ENCODE data around the gene MBP. TPM values are rescaled to one million over a fixed set of nuclear protein-coding genes. Genes with fewer than 3 reads are reported as not detected.

MBP gene
- polyA plus RNA-seq, 3 donors from 2014 or later = 187 to 403 (median 297) TPM

- H3K27ac Mint-ChIP-seq = peak overlapping the region; percentile 94 to 98 (median 97)
- H3K4me1 Mint-ChIP-seq = peaks cover 99 to 100% of the 10 kb centered on the region in 2 donors
- H3K27me3 Mint-ChIP-seq (ENCODE audit: low read depth in 3 of 3) = peaks cover 4 to 22% (median 9%) of the 10 kb centered on the region in 3 donors
- H3K36me3 Mint-ChIP-seq = peaks cover 7 to 15% (median 7%) of the 10 kb centered on the region in 3 donors
- H3K4me3 Mint-ChIP-seq = peak overlapping the region; percentile 75 to 100 (median 87)
- H3K9me3 Mint-ChIP-seq = no peaks in the 10 kb centered on the region
- no peak for DNase-seq
Measured at GRCh38 chr18:77123320-77124231, 9.0 kb downstream of the MBP start.

- peaks cover 8 to 17% (median 12%) of the 10 kb centered on the region in 3 donors for H3K36me3 Mint-ChIP-seq
- peaks cover 1 to 23% (median 5%) of the 10 kb centered on the region in 3 donors for H3K27me3 Mint-ChIP-seq (ENCODE audit: low read depth in 3 of 3)
- H3K9me3 Mint-ChIP-seq = no peaks in the 10 kb centered on the region
- peaks cover 93 to 96% of the 10 kb centered on the region in 2 donors for H3K4me1 Mint-ChIP-seq
- peak overlapping the region; percentile 94 to 98 (median 97) for H3K27ac Mint-ChIP-seq
- H3K4me3 Mint-ChIP-seq = peak overlapping the region; percentile 65 to 100 (median 71)
- DNase-seq = no peak
Measured at GRCh38 chr18:77121523-77121922, 11.1 kb downstream of the MBP start.

- H3K9me3 Mint-ChIP-seq = no peaks in the 10 kb centered on the region
- H3K27me3 Mint-ChIP-seq (ENCODE audit: low read depth in 3 of 3) = peaks cover 1 to 25% (median 8%) of the 10 kb centered on the region in 3 donors
- H3K4me3 Mint-ChIP-seq = peak overlapping the region; percentile 62 to 100 (median 72)
- H3K36me3 Mint-ChIP-seq = peaks cover 8 to 17% (median 12%) of the 10 kb centered on the region in 3 donors
- H3K27ac Mint-ChIP-seq = peak overlapping the region; percentile 94 to 98 (median 96)
- no peak for DNase-seq
- H3K4me1 Mint-ChIP-seq = peaks cover 93 to 96% of the 10 kb centered on the region in 2 donors
Measured at GRCh38 chr18:77119851-77120491, 12.6 kb downstream of the MBP start.

- peaks cover 93 to 96% of the 10 kb centered on the region in 2 donors for H3K4me1 Mint-ChIP-seq
- no peaks in the 10 kb centered on the region for H3K9me3 Mint-ChIP-seq
- H3K36me3 Mint-ChIP-seq = peaks cover 8 to 18% (median 12%) of the 10 kb centered on the region in 3 donors
Measured at GRCh38 chr18:77119101-77119850, 13.3 kb downstream of the MBP start.

GRCh38 chr18:77118256-77119090, 14.1 kb downstream of the MBP start:
- H3K4me3 Mint-ChIP-seq = peak overlapping the region; percentile 62 to 81 (median 72)
- H3K9me3 Mint-ChIP-seq = no peaks in the 10 kb centered on the region
- H3K4me1 Mint-ChIP-seq = peaks cover 93 to 96% of the 10 kb centered on the region in 2 donors
- peak overlapping the region; percentile 94 to 98 (median 96) for H3K27ac Mint-ChIP-seq
- no peak for DNase-seq
- H3K36me3 Mint-ChIP-seq = peaks cover 9 to 23% (median 12%) of the 10 kb centered on the region in 3 donors
- peaks cover 0 to 24% (median 11%) of the 10 kb centered on the region in 3 donors for H3K27me3 Mint-ChIP-seq (ENCODE audit: low read depth in 3 of 3)

More at GRCh38 chr18:77119101-77119850, 13.3 kb downstream of the MBP start:
- Mint-ChIP-seq H3K27me3 (ENCODE audit: low read depth in 3 of 3) (peaks cover 0 to 26% (median 11%) of the 10 kb centered on the region in 3 donors), H3K4me3 (peak overlapping the region; percentile 62 to 81 (median 72)), H3K27ac (peak overlapping the region; percentile 94 to 98 (median 96))
- no peak for DNase-seq

GRCh38 chr18:77116201-77117080, 16.1 kb downstream of the MBP start:
- H3K9me3 Mint-ChIP-seq = no peaks in the 10 kb centered on the region

GRCh38 chr18:77115192-77115953, 17.2 kb downstream of the MBP start:
- H3K9me3 Mint-ChIP-seq = no peaks in the 10 kb centered on the region
- H3K4me3 Mint-ChIP-seq = peak overlapping the region; percentile 67 to 84 (median 74)
- no peak for DNase-seq

More at GRCh38 chr18:77116201-77117080, 16.1 kb downstream of the MBP start:
- peaks cover 18 to 34% (median 19%) of the 10 kb centered on the region in 3 donors for H3K36me3 Mint-ChIP-seq
- H3K27ac Mint-ChIP-seq = peak overlapping the region; percentile 86 to 100 (median 96)
- DNase-seq = no peak
- H3K4me3 Mint-ChIP-seq = peak overlapping the region; percentile 52 to 71 (median 57)
- peaks cover 93 to 96% of the 10 kb centered on the region in 2 donors for H3K4me1 Mint-ChIP-seq
- peaks cover 3 to 31% (median 14%) of the 10 kb centered on the region in 3 donors for H3K27me3 Mint-ChIP-seq (ENCODE audit: low read depth in 3 of 3)

GRCh38 chr18:77114415-77115191, 18.0 kb downstream of the MBP start:
- peaks cover 19 to 42% (median 21%) of the 10 kb centered on the region in 3 donors for H3K36me3 Mint-ChIP-seq
- peaks cover 3 to 35% (median 17%) of the 10 kb centered on the region in 3 donors for H3K27me3 Mint-ChIP-seq (ENCODE audit: low read depth in 3 of 3)
- no peaks in the 10 kb centered on the region for H3K9me3 Mint-ChIP-seq
- H3K4me1 Mint-ChIP-seq = peaks cover 95 to 96% of the 10 kb centered on the region in 2 donors
- DNase-seq = peak; percentile 77 to 79 (median 77)
- H3K27ac Mint-ChIP-seq = peak overlapping the region; percentile 97 to 100 (median 98)
- peak overlapping the region; percentile 67 to 84 (median 74) for H3K4me3 Mint-ChIP-seq

More at GRCh38 chr18:77115192-77115953, 17.2 kb downstream of the MBP start:
- Mint-ChIP-seq H3K4me1 (peaks cover 94 to 96% of the 10 kb centered on the region in 2 donors), H3K27me3 (ENCODE audit: low read depth in 3 of 3) (peaks cover 3 to 35% (median 17%) of the 10 kb centered on the region in 3 donors), H3K36me3 (peaks cover 17 to 38% (median 19%) of the 10 kb centered on the region in 3 donors), H3K27ac (peak overlapping the region; percentile 97 to 100 (median 98))

GRCh38 chr18:77114152-77114414, 18.5 kb downstream of the MBP start:
- H3K36me3 Mint-ChIP-seq = peaks cover 19 to 45% (median 21%) of the 10 kb centered on the region in 3 donors
- peaks cover 95 to 96% of the 10 kb centered on the region in 2 donors for H3K4me1 Mint-ChIP-seq
- no peak for DNase-seq
- peak overlapping the region; percentile 67 to 84 (median 74) for H3K4me3 Mint-ChIP-seq
- H3K9me3 Mint-ChIP-seq = no peaks in the 10 kb centered on the region
- H3K27me3 Mint-ChIP-seq (ENCODE audit: low read depth in 3 of 3) = peaks cover 3 to 35% (median 17%) of the 10 kb centered on the region in 3 donors
- peak overlapping the region; percentile 97 to 100 (median 98) for H3K27ac Mint-ChIP-seq

GRCh38 chr18:77113361-77114151, 19.0 kb downstream of the MBP start:
- Mint-ChIP-seq H3K9me3 (no peaks in the 10 kb centered on the region), H3K36me3 (peaks cover 15 to 43% (median 17%) of the 10 kb centered on the region in 3 donors), H3K4me3 (peak overlapping the region; percentile 68 to 84 (median 83)), H3K27ac (peak overlapping the region; percentile 97 to 100 (median 98)), H3K27me3 (ENCODE audit: low read depth in 3 of 3) (peaks cover 3 to 32% (median 17%) of the 10 kb centered on the region in 3 donors), H3K4me1 (peaks cover 95 to 96% of the 10 kb centered on the region in 2 donors)
- DNase-seq = no peak
